Activated naive CD4-positive, alpha-beta T cell treated with anti-CD3 and anti-CD28 coated beads, Interleukin-2, amount 50 U/mL, for 24 hours (primary cell): ENCODE results near the gene CEP85.

ENCODE experiments used
- H3K27ac Mint-ChIP-seq: one replicate; pipeline ENCODE4 v1.8.0; 2021; ENCODE audit warnings: mild to moderate bottlenecking, mixed read lengths
- H3K27me3 Mint-ChIP-seq: one replicate; pipeline ENCODE4 v1.8.0; 2021; ENCODE audit warnings: mixed read lengths
- H3K36me3 Mint-ChIP-seq: one replicate; pipeline ENCODE4 v1.8.0; 2021; ENCODE audit warnings: mixed read lengths
- H3K4me1 Mint-ChIP-seq: one replicate; pipeline ENCODE4 v1.8.0; 2021; ENCODE audit warnings: mixed read lengths
- H3K4me3 Mint-ChIP-seq: one replicate; pipeline ENCODE4 v1.8.0; 2021; ENCODE audit warnings: mild to moderate bottlenecking, mixed read lengths
- H3K9me3 Mint-ChIP-seq: one replicate; pipeline ENCODE4 v1.8.0; 2021; ENCODE audit warnings: mixed read lengths

The CEP85 gene

GRCh38 chr1:26324550-26324949 is 90.5 kb downstream of the CEP85 start:
- H3K27ac Mint-ChIP-seq: peak overlapping the region; percentile 15
- H3K9me3 Mint-ChIP-seq: no peaks in the 10 kb centered on the region
- no peak overlapping the region for H3K4me3 Mint-ChIP-seq
- peaks cover 6% of the 10 kb centered on the region for H3K36me3 Mint-ChIP-seq
- no peaks in the 10 kb centered on the region for H3K27me3 Mint-ChIP-seq
- H3K4me1 Mint-ChIP-seq: peaks cover 45% of the 10 kb centered on the region

- Mint-ChIP-seq H3K27ac (no peak overlapping the region), H3K4me1 (peaks cover 13% of the 10 kb centered on the region), H3K9me3 (no peaks in the 10 kb centered on the region), H3K27me3 (no peaks in the 10 kb centered on the region), H3K36me3 (no peaks in the 10 kb centered on the region), H3K4me3 (no peak overlapping the region)
Measured at GRCh38 chr1:26327956-26328362, 94.0 kb downstream of the CEP85 start.
